K562 (cell line): ENCODE measurements around the gene PXK. TPM values are rescaled to one million over a fixed set of nuclear protein-coding genes. Genes with fewer than 3 reads are reported as not detected.

Source experiments
- FOXM1 ChIP-seq, 2 experiments: fragments of 450-650 bp in 1 of 2; sonication (generic) in 1 of 2; formaldehyde crosslinking in 1 of 2; IDR thresholded peaks; 2 replicates each; pipeline versions ENCODE4 v1.6.1 to v1.9.0; 2017 to 2022; ENCODE audit warnings: low read depth in 2 of 2, mild to moderate bottlenecking in 2 of 2, missing genetic modification reagents in 1 of 2, moderate library complexity in 1 of 2
- HDAC2 ChIP-seq: fragments of 450-650 bp; IDR thresholded peaks from 2 replicates; pipeline ENCODE4 v1.6.1; 2016; ENCODE audit warnings: mild to moderate bottlenecking
- PHB2 ChIP-seq: fragments of 450-650 bp; IDR thresholded peaks from 2 replicates; pipeline ENCODE4 v1.6.1; 2017; ENCODE audit warnings: low read depth
- PTRF ChIP-seq: fragments of 450-650 bp; IDR thresholded peaks from 2 replicates; pipeline ENCODE4 v1.6.1; 2016; ENCODE audit warnings: mild to moderate bottlenecking, missing genetic modification characterization, missing compliant biosample characterization
- RBBP5 ChIP-seq: fragments of 200-600 bp; sonication (generic); IDR thresholded peaks from 2 replicates; pipeline ENCODE4 v1.6.1; 2012; ENCODE audit warnings: borderline replicate concordance, mild to moderate bottlenecking, low read length, control low read depth, inconsistent platforms; ENCODE audit not compliant: insufficient read depth, poor library complexity, severe bottlenecking
- SMAD2 ChIP-seq: fragments of 150-350 bp; IDR thresholded peaks from 2 replicates; pipeline ENCODE4 v1.6.1; 2014; ENCODE audit warnings: low read depth, mild to moderate bottlenecking, low read length
- SMARCA4 ChIP-seq: fragments of 450-650 bp; IDR thresholded peaks from 2 replicates; pipeline ENCODE4 v1.6.1; 2016
- ZNF583 ChIP-seq: fragments of 250-450 bp; sonication (Bioruptor Pico); IDR thresholded peaks from 2 replicates; pipeline ENCODE4 v1.4.0; 2020
- ZNF584 ChIP-seq: fragments of 200-800 bp; sonication (Bioruptor generic); IDR thresholded peaks from 2 replicates; pipeline ENCODE4 v1.6.1; 2016; ENCODE audit warnings: low read depth, mild to moderate bottlenecking, missing genetic modification characterization, missing compliant biosample characterization
- ZZZ3 ChIP-seq: fragments of 450-650 bp; IDR thresholded peaks from 2 replicates; pipeline ENCODE4 v1.6.1; 2016; ENCODE audit warnings: antibody characterized with exemption, mild to moderate bottlenecking, moderate library complexity
- polyA plus RNA-seq, 8 experiments: library from polyadenylated mRNA; depleted of rRNA in 4 of 8; stranded (reverse) in 5 of 8; unstranded in 3 of 8; fragments of >200 nt; fragmentation: Nextera tagmentation in 2 of 8; fragmentation: Illumina TruSeq in 1 of 8; extraction: Ambion mirVana in 2 of 8; extraction: Trizol in 1 of 8; gene quantifications; 2 replicates each; pipeline versions ENCODE4 v1.2.1 to v1.2.3, GENCODE V29; 2011 to 2014; ENCODE audit warnings: inconsistent platforms in 1 of 8, missing spikeins in 1 of 8
- total RNA-seq, 7 experiments: library from RNA; depleted of rRNA in 6 of 7; stranded (reverse); fragments of >200 nt in 6 of 7; fragmentation: Illumina TruSeq in 2 of 7; extraction: Trizol in 2 of 7; gene quantifications; 2 replicates each; pipeline versions ENCODE4 v1.2.1 to v1.2.3, GENCODE V29; 2011 to 2021; ENCODE audit warnings: low replicate concordance in 1 of 7
- TF ChIP-seq, protein P1 (sequence below): fragments of 200-800 bp; sonication (Bioruptor generic); IDR thresholded peaks from 2 replicates; pipeline ENCODE4 v1.6.1; 2017; ENCODE audit warnings: missing genetic modification characterization, missing compliant biosample characterization
- TF ChIP-seq, protein P2 (sequence below): fragments of 450-650 bp; IDR thresholded peaks from 2 replicates; pipeline ENCODE4 v1.7.1; 2018; ENCODE audit warnings: mild to moderate bottlenecking, low read depth; ENCODE audit not compliant: partially characterized antibody
- TF ChIP-seq, protein P3 (sequence below): fragments of 450-650 bp; IDR thresholded peaks from 2 replicates; pipeline ENCODE4 v1.6.1; 2016; ENCODE audit warnings: antibody characterized with exemption
- TF ChIP-seq, protein P4 (sequence below): sonication (generic); formaldehyde crosslinking; IDR thresholded peaks from 2 replicates; pipeline ENCODE4 v1.8.0; 2022; ENCODE audit warnings: missing genetic modification reagents, mild to moderate bottlenecking, borderline replicate concordance
- TF ChIP-seq, protein P5 (sequence below): sonication (generic); formaldehyde crosslinking; IDR thresholded peaks from 2 replicates; pipeline ENCODE4 v1.8.0; 2023; ENCODE audit warnings: mild to moderate bottlenecking, missing genetic modification reagents
- TF ChIP-seq, protein P6 (sequence below): sonication (generic); formaldehyde crosslinking; IDR thresholded peaks from 2 replicates; pipeline ENCODE4 v1.8.0; 2022; ENCODE audit warnings: missing genetic modification reagents, mild to moderate bottlenecking, borderline replicate concordance

The PXK gene
- total and polyA plus RNA-seq, 9 of the 15 experiments (the other 6 are each of a cell fraction or from before 2014, with no cell fraction given) = 3.3 to 19.9 (median 11.3) TPM

DNA sequence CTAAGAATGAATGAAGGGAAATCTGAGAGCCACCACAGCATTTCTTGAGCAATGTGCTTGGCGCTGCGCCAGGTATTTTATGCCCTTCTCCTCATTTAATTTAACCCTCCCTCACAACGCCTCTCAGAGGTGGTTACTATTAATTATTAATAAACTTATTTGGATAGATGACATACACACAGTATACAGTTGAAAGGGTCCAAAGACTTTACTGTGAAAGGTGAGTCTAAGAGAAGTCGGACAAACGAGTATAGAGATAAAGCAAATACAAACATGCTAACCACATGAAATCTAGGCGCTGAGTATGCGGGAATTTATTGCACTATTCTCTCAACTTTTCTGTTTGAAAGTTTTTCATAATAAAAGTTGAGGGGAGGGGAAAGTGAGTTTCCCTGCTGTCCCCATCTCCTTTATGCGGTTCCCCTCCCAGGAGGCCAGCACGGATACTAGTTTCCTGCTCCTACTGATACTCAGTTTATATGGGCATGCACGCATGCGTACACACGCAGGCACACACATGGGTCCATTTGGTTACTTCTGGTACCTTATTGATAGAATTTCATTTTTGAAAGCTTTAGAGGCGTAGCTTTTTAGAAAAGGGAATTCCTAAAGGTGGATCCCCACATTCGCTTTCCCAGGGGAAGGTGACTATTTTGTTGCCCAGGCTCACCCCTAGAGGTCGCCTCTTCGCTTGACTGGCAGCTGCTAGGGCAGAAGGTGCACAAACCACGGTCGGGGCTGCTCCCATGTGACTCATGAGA lies 130.7 kb downstream of the PXK start (continued):
- TF ChIP-seq, protein P1, sequence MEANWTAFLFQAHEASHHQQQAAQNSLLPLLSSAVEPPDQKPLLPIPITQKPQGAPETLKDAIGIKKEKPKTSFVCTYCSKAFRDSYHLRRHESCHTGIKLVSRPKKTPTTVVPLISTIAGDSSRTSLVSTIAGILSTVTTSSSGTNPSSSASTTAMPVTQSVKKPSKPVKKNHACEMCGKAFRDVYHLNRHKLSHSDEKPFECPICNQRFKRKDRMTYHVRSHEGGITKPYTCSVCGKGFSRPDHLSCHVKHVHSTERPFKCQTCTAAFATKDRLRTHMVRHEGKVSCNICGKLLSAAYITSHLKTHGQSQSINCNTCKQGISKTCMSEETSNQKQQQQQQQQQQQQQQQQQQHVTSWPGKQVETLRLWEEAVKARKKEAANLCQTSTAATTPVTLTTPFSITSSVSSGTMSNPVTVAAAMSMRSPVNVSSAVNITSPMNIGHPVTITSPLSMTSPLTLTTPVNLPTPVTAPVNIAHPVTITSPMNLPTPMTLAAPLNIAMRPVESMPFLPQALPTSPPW (CRISPR knock-in tag) = no peak
- TF ChIP-seq, protein P2, sequence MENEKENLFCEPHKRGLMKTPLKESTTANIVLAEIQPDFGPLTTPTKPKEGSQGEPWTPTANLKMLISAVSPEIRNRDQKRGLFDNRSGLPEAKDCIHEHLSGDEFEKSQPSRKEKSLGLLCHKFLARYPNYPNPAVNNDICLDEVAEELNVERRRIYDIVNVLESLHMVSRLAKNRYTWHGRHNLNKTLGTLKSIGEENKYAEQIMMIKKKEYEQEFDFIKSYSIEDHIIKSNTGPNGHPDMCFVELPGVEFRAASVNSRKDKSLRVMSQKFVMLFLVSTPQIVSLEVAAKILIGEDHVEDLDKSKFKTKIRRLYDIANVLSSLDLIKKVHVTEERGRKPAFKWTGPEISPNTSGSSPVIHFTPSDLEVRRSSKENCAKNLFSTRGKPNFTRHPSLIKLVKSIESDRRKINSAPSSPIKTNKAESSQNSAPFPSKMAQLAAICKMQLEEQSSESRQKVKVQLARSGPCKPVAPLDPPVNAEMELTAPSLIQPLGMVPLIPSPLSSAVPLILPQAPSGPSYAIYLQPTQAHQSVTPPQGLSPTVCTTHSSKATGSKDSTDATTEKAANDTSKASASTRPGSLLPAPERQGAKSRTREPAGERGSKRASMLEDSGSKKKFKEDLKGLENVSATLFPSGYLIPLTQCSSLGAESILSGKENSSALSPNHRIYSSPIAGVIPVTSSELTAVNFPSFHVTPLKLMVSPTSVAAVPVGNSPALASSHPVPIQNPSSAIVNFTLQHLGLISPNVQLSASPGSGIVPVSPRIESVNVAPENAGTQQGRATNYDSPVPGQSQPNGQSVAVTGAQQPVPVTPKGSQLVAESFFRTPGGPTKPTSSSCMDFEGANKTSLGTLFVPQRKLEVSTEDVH = no peak
- TF ChIP-seq ZNF583 (CRISPR knock-in tag) (no peak), SMARCA4 (no peak), HDAC2 (no peak), FOXM1 (IDR thresholded peaks at IDR 0.05; ENCODE audit: low read depth) (no peak), FOXM1 (CRISPR knock-in tag; IDR thresholded peaks at IDR 0.05; ENCODE audit: low read depth) (no peak), PTRF (tag) (no peak), SMAD2 (no peak), PHB2 (no peak), ZZZ3 (no peak), RBBP5 (no peak), ZNF584 (CRISPR knock-in tag) (no peak)
- TF ChIP-seq, protein P3, sequence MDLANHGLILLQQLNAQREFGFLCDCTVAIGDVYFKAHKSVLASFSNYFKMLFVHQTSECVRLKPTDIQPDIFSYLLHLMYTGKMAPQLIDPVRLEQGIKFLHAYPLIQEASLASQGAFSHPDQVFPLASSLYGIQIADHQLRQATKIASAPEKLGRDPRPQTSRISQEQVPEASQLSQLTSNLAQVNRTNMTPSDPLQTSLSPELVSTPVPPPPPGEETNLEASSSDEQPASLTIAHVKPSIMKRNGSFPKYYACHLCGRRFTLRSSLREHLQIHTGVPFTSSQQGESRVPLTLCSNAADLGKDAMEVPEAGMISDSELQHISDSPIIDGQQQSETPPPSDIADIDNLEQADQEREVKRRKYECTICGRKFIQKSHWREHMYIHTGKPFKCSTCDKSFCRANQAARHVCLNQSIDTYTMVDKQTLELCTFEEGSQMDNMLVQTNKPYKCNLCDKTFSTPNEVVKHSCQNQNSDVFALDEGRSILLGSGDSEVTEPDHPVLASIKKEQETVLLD = no peak
- TF ChIP-seq, protein P4, sequence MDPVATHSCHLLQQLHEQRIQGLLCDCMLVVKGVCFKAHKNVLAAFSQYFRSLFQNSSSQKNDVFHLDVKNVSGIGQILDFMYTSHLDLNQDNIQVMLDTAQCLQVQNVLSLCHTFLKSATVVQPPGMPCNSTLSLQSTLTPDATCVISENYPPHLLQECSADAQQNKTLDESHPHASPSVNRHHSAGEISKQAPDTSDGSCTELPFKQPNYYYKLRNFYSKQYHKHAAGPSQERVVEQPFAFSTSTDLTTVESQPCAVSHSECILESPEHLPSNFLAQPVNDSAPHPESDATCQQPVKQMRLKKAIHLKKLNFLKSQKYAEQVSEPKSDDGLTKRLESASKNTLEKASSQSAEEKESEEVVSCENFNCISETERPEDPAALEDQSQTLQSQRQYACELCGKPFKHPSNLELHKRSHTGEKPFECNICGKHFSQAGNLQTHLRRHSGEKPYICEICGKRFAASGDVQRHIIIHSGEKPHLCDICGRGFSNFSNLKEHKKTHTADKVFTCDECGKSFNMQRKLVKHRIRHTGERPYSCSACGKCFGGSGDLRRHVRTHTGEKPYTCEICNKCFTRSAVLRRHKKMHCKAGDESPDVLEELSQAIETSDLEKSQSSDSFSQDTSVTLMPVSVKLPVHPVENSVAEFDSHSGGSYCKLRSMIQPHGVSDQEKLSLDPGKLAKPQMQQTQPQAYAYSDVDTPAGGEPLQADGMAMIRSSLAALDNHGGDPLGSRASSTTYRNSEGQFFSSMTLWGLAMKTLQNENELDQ (CRISPR knock-in tag) = no peak
- TF ChIP-seq, protein P5, sequence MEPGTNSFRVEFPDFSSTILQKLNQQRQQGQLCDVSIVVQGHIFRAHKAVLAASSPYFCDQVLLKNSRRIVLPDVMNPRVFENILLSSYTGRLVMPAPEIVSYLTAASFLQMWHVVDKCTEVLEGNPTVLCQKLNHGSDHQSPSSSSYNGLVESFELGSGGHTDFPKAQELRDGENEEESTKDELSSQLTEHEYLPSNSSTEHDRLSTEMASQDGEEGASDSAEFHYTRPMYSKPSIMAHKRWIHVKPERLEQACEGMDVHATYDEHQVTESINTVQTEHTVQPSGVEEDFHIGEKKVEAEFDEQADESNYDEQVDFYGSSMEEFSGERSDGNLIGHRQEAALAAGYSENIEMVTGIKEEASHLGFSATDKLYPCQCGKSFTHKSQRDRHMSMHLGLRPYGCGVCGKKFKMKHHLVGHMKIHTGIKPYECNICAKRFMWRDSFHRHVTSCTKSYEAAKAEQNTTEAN = no peak
- TF ChIP-seq, protein P6, sequence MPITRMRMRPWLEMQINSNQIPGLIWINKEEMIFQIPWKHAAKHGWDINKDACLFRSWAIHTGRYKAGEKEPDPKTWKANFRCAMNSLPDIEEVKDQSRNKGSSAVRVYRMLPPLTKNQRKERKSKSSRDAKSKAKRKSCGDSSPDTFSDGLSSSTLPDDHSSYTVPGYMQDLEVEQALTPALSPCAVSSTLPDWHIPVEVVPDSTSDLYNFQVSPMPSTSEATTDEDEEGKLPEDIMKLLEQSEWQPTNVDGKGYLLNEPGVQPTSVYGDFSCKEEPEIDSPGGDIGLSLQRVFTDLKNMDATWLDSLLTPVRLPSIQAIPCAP (CRISPR knock-in tag) = no peak
